Measurements from ENCODE around the gene ZNF276.
A peak's percentile ranks its signal among the peaks of the same experiment; 100 is the strongest.
"Not testable (repeated sequence)": the region's sequence is repeated elsewhere in the genome, so short reads cannot be mapped to it uniquely, and the experiment has no call there.

The ZNF276 gene, protein sequence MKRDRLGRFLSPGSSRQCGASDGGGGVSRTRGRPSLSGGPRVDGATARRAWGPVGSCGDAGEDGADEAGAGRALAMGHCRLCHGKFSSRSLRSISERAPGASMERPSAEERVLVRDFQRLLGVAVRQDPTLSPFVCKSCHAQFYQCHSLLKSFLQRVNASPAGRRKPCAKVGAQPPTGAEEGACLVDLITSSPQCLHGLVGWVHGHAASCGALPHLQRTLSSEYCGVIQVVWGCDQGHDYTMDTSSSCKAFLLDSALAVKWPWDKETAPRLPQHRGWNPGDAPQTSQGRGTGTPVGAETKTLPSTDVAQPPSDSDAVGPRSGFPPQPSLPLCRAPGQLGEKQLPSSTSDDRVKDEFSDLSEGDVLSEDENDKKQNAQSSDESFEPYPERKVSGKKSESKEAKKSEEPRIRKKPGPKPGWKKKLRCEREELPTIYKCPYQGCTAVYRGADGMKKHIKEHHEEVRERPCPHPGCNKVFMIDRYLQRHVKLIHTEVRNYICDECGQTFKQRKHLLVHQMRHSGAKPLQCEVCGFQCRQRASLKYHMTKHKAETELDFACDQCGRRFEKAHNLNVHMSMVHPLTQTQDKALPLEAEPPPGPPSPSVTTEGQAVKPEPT

DNA sequence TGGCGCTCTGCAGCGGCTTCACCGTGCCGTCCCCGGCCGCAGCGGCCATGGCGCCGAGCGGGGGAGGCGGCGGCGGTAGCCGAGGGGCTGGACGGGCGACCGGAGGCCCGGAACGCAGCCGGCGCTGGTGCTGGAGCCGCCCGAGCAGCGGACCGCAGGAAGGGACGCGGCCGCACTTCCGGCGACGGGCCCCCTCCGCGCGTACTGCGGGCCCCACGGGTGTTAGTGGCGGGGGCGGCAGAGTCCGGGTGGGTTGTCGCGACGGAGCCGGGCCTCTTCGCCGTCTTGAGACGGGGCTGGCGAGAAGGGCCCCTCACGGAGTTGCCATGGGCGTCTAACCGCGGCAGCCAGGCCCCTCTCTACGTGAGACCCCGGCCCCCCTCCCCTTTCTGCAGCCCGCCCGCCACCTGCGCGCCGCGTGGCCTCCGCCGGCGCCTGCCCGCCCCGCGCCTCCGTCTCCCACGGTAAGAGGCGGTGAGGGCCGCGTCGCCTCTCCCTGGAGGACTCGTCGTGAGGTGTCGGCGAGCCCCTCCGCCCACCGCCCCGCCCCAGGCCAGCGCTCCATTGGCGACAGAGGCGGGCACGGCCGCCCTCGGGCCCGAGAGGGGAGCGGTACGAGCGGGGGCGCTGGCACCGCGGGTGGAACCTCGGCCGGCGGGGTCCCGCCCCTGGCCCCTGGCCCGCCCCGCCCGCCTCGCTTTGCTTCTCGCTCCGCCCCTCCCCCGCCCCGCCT lies at the start of gene ZNF276, which contains the start of gene VPS9D1:
TSS of gene ZNF276 (plus strand) at position 725 of the 733 bp plus-strand sequence. CDS start 104 bp downstream, outside the sequence.
TSS of gene VPS9D1 (minus strand) at position 86 of the 733 bp plus-strand sequence. CDS start at position 49, 37 bp downstream.
- DNase-seq (ENCODE audit: low read depth in 2 of 2) = peak; percentile 74 to 82

- not testable (repeated sequence) for DNase-seq (ENCODE audit: low read depth in 2 of 2)
These were observed 49.8 kb upstream of the ZNF276 start for GRCh38 chr16:89671565-89671964.

GRCh38 chr16:89672177-89672941 lies 49.0 kb upstream of the ZNF276 start:
- no peak for DNase-seq (ENCODE audit: low read depth in 2 of 2)

DNA sequence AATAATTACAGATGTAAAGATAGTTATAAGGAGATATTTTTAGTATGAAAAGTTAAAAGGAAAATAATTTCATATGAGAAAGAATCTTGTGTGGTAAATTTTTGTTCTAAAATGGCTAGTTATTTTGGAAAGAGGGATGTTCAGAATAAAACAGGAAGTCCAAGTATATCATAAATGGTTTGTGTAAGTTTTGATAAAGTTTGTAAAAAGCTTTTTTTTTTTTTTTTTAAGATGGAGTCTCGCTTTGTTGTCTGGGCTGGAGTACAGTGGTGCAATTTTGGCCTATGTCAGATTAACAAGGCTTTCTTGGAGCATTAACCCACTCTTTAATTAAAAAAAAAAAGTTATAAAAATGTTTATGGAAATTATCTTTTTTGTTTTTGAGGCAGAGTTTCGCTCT lies 43.1 kb upstream of the ZNF276 start:
- DNase-seq (ENCODE audit: low read depth in 2 of 2) = no peak

- no peak for DNase-seq (ENCODE audit: low read depth in 2 of 2)
These were observed 35.4 kb upstream of the ZNF276 start for GRCh38 chr16:89685916-89686315.

DNA sequence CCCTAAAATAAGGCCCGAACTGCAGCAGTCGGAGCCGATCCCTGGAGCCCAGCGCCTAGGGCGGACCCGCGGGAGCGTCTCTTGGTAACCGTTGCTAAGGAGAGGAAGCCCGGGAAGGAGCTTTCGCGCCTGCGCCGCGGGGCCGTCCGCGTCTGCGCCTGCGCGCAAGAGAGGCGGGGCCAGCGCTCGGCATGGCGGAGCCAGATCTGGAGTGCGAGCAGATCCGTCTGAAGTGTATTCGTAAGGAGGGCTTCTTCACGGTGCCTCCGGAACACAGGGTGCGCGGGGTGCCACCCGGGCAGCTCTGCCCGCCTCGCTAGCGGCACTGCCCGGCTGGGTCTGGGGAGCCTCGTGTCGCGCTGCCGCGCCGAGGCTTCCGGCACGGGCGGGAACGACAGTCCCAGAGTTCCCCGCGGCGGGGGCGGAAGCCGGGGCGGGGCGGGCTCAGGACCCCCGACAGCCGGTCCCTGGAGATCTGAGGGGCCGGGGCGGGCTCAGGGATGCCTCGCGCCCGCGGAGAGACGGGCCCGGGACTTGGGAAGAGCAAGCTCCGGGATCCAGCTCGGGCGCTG lies 34.7 kb upstream of the ZNF276 start, which contains the start of gene CDK10:
TSS of gene CDK10 (plus strand) at position 170 of the 572 bp plus-strand sequence. CDS start at position 192, 22 bp downstream.
- DNase-seq (ENCODE audit: low read depth in 2 of 2) = peak; percentile 76 to 85

- no peak for DNase-seq (ENCODE audit: low read depth in 2 of 2)
These were observed 34.0 kb upstream of the ZNF276 start for GRCh38 chr16:89687092-89687940.

GRCh38 chr16:89688395-89688794 lies 32.9 kb upstream of the ZNF276 start:
- no peak for DNase-seq (ENCODE audit: low read depth in 2 of 2)

GRCh38 chr16:89689142-89689541 lies 32.2 kb upstream of the ZNF276 start:
- DNase-seq (ENCODE audit: low read depth in 2 of 2) = no peak

GRCh38 chr16:89689621-89690020 lies 31.7 kb upstream of the ZNF276 start:
- not testable (repeated sequence) for DNase-seq (ENCODE audit: low read depth in 2 of 2)

DNA sequence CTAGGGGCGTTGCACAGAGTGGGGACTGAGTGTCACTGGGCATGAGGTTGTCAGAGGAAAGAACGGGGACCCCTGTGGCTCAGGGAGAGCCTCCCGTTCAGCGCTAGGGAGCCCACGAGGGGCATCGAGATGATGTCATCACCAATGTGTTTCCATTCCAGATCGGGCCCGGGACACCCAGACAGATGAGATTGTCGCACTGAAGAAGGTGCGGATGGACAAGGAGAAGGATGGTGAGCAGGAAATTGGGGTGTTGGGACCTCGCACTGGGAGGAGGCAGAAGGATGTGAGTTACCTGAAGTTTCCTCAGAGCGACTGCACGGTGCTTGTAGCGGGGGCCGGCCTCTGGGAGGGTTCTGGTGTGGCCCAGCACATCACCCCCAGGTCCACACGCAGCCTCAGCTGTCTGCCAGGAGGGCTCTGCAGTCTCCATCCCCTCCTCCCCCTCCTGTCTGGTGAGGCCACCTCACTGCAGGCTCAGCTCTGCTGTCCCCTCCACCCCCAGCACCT lies 30.9 kb upstream of the ZNF276 start:
- no peak for DNase-seq (ENCODE audit: low read depth in 2 of 2)

GRCh38 chr16:89691231-89691985 lies 29.9 kb upstream of the ZNF276 start:
- DNase-seq (ENCODE audit: low read depth in 2 of 2) = no peak

DNA sequence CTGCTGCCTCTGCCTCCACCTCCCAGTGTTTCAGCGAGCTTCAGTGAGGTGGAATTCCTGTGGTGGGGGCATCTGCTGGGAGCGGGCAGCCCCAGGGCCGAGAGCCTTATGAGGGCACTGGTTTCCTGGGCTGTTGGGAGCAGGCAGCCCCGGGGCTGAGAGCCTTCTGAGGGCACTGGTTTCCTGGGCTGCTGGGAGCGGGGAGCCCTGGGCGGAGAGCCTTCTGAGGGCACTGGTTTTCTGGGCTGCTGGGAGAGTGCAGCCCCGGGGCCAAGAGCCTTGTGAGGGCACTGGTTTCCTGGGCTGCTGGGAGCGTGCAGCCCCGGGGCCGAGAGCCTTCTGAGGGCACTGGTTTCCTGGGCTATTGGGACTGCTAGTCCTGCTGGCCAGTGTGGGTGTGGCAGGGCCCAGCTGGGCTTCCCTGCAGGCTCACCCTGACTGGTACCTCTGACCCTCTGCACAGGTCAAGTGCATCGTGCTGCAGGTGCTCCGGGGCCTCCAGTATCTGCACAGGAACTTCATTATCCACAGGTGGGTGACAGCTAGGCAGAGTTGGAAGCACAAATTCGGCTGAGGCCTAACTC lies 29.3 kb upstream of the ZNF276 start:
- DNase-seq (ENCODE audit: low read depth in 2 of 2) = no peak

GRCh38 chr16:89693289-89693731 lies 28.0 kb upstream of the ZNF276 start:
- DNase-seq (ENCODE audit: low read depth in 2 of 2) = no peak

- DNase-seq (ENCODE audit: low read depth in 2 of 2) = no peak
These were observed 27.2 kb upstream of the ZNF276 start for GRCh38 chr16:89693931-89694783.

- DNase-seq (ENCODE audit: low read depth in 2 of 2) = not testable (repeated sequence)
These were observed 26.6 kb upstream of the ZNF276 start for GRCh38 chr16:89694784-89695085.

- no peak for DNase-seq (ENCODE audit: low read depth in 2 of 2)
These were observed 26.1 kb upstream of the ZNF276 start for GRCh38 chr16:89695086-89695874.

Data from stimulated activated CD4-positive, alpha-beta T cell treated with anti-CD3 and anti-CD28 coated beads, Interleukin-15, amount 100 ng/mL, for 48 hours (primary cell).